Tibial artery (tissue), 4 donors: ENCODE data around the gene EGF.

Experiments
- DNase-seq, 2 donors: peaks; one replicate each; pipeline ENCODE4 v3.0.0-alpha.2; 2019
- H3K27ac ChIP-seq, 2 donors: fragments of 200-600 bp; sonication (generic) in 1 of 2; 1 replicate in 1 of 2; 2 replicates in 1 of 2; pipeline ENCODE4 v1.5.1; 2018 to 2019; ENCODE audit warnings: mild to moderate bottlenecking in 1 of 2
- H3K27me3 ChIP-seq, 2 donors: fragments of 200-600 bp; sonication (generic) in 1 of 2; one replicate each; pipeline versions ENCODE4 v1.5.1 to v1.6.0; 2016 to 2019
- H3K36me3 ChIP-seq, 3 donors: fragments of 200-600 bp; sonication (generic) in 2 of 3; one replicate each; pipeline ENCODE4 v1.5.1; 2016 to 2019; ENCODE audit warnings: mild to moderate bottlenecking in 2 of 3
- H3K4me1 ChIP-seq, 4 donors: fragments of 200-600 bp; sonication (generic) in 2 of 4; 1 replicate in 3 of 4; 2 replicates in 1 of 4; pipeline ENCODE4 v1.5.1; 2016 to 2019
- H3K4me3 ChIP-seq, 2 donors: fragments of 200-600 bp; sonication (generic) in 1 of 2; 1 replicate in 1 of 2; 2 replicates in 1 of 2; pipeline ENCODE4 v1.5.1; 2018 to 2019; ENCODE audit warnings: mild to moderate bottlenecking in 2 of 2
- H3K9me3 ChIP-seq, 3 donors: fragments of 200-600 bp; sonication (generic) in 1 of 3; one replicate each; pipeline ENCODE4 v1.5.1; 2016 to 2019
- intact Hi-C: fragments of 100-400 bp; cut with DNase I; formaldehyde crosslinking; loops from one replicate; pipeline ENCODE4 v1.15.0; 2023; ENCODE audit warnings: low total_unique reads
- TF ChIP-seq, protein P1 (sequence below), 2 experiments: fragments of 200-600 bp in 1 of 2; fragments of 450-650 bp in 1 of 2; IDR thresholded peaks; one replicate each; pipeline ENCODE4 v1.5.1; 2017 to 2019; ENCODE audit warnings: antibody characterized with exemption in 2 of 2, mild to moderate bottlenecking in 1 of 2, moderate library complexity in 1 of 2

The EGF gene

DNA sequence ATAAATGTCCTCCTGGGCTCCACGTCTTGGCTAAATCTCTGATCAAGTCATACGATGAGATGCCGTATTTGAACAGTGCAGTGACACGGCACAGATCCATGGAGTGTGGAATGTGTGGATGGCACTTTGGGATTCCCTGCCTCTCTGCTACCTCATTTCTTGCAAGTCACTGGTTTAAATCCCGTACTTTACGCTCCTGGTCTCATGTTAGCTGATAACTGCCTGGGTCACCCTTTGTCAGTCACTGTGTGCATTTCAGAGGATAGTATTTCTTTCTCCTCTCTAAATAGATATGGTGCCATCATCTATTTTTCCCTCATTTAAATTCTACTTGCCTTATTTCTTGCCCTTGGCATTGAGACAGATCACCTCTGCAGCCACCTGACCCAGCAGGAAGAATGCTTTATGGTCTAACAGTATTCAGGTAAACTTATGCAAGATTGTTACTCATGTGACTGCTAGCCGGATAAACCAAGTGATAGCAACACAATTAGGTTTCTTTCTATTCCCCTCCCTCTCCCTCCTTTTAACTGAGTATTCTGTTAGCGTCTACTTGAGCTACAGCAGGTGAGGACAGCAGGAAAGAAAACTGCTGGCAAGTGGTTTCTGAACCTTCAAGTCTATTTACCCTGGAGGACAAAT lies 2.8 kb downstream of the EGF start:
- intact Hi-C loops = no loop called here
- no peaks in the 10 kb centered on the region for H3K4me1 ChIP-seq
- no peak overlapping the region for H3K27ac ChIP-seq
- H3K27me3 ChIP-seq = no peaks in the 10 kb centered on the region
- no peaks in the 10 kb centered on the region for H3K9me3 ChIP-seq
- TF ChIP-seq, protein P1, sequence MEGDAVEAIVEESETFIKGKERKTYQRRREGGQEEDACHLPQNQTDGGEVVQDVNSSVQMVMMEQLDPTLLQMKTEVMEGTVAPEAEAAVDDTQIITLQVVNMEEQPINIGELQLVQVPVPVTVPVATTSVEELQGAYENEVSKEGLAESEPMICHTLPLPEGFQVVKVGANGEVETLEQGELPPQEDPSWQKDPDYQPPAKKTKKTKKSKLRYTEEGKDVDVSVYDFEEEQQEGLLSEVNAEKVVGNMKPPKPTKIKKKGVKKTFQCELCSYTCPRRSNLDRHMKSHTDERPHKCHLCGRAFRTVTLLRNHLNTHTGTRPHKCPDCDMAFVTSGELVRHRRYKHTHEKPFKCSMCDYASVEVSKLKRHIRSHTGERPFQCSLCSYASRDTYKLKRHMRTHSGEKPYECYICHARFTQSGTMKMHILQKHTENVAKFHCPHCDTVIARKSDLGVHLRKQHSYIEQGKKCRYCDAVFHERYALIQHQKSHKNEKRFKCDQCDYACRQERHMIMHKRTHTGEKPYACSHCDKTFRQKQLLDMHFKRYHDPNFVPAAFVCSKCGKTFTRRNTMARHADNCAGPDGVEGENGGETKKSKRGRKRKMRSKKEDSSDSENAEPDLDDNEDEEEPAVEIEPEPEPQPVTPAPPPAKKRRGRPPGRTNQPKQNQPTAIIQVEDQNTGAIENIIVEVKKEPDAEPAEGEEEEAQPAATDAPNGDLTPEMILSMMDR (IDR thresholded peaks at IDR 0.05) = no peak
- DNase-seq = no peak
- no peak overlapping the region for H3K4me3 ChIP-seq
- H3K36me3 ChIP-seq = no peaks in the 10 kb centered on the region

GRCh38 chr4:109916027-109916409 lies 3.3 kb downstream of the EGF start:
- H3K36me3 ChIP-seq = no peaks in the 10 kb centered on the region
- H3K9me3 ChIP-seq = no peaks in the 10 kb centered on the region
- intact Hi-C loops = no loop called here
- no peaks in the 10 kb centered on the region for H3K27me3 ChIP-seq
- H3K27ac ChIP-seq = no peak overlapping the region
- H3K4me3 ChIP-seq = no peak overlapping the region
- no peaks in the 10 kb centered on the region for H3K4me1 ChIP-seq
- no peak for DNase-seq
- TF ChIP-seq, protein P1 (IDR thresholded peaks at IDR 0.05) = no peak

- H3K4me3 ChIP-seq = no peak overlapping the region
- TF ChIP-seq, protein P1 (IDR thresholded peaks at IDR 0.05) = no peak
- H3K4me1 ChIP-seq = no peaks in the 10 kb centered on the region
- no peaks in the 10 kb centered on the region for H3K36me3 ChIP-seq
- H3K9me3 ChIP-seq = no peaks in the 10 kb centered on the region
- DNase-seq = no peak
- intact Hi-C loops = no loop called here
- no peak overlapping the region for H3K27ac ChIP-seq
- H3K27me3 ChIP-seq = no peaks in the 10 kb centered on the region
These were observed 8.7 kb downstream of the EGF start for GRCh38 chr4:109921384-109921808.

GRCh38 chr4:109925396-109925795 lies 12.7 kb downstream of the EGF start:
- H3K4me3 ChIP-seq = no peak overlapping the region
- no peaks in the 10 kb centered on the region for H3K36me3 ChIP-seq
- TF ChIP-seq, protein P1 (IDR thresholded peaks at IDR 0.05) = no peak
- intact Hi-C loops = no loop called here
- no peak for DNase-seq
- H3K27ac ChIP-seq = no peak overlapping the region
- no peaks in the 10 kb centered on the region for H3K27me3 ChIP-seq
- no peaks in the 10 kb centered on the region for H3K9me3 ChIP-seq
- no peaks in the 10 kb centered on the region for H3K4me1 ChIP-seq

GRCh38 chr4:109928327-109929045 lies 15.8 kb downstream of the EGF start:
- H3K4me1 ChIP-seq = no peaks in the 10 kb centered on the region
- TF ChIP-seq, protein P1 (IDR thresholded peaks at IDR 0.05) = no peak
- H3K36me3 ChIP-seq = no peaks in the 10 kb centered on the region
- intact Hi-C loops = no loop called here
- no peak for DNase-seq
- H3K4me3 ChIP-seq = no peak overlapping the region
- no peak overlapping the region for H3K27ac ChIP-seq
- H3K27me3 ChIP-seq = no peaks in the 10 kb centered on the region
- H3K9me3 ChIP-seq = no peaks in the 10 kb centered on the region
